SK-N-SH (cell line): ENCODE data around the gene N4BP2L2.

Source experiments
- CHD2 ChIP-seq: fragments of 150-350 bp; IDR thresholded peaks from 2 replicates; pipeline ENCODE4 v1.6.1; 2018; ENCODE audit warnings: low read length; ENCODE audit not compliant: partially characterized antibody
- CTCF ChIP-seq: fragments of 200-600 bp; sonication (generic); IDR thresholded peaks from 2 replicates; pipeline ENCODE4 v1.6.1; 2017; ENCODE audit warnings: antibody characterized with exemption, mild to moderate bottlenecking, moderate library complexity
- ELF1 ChIP-seq: IDR thresholded peaks from 2 replicates; pipeline ENCODE4 v1.4.0; 2012
- EP300 ChIP-seq, 2 experiments: IDR thresholded peaks; 2 replicates each; pipeline versions ENCODE4 v1.4.0 to v1.6.1; 2012; ENCODE audit warnings: borderline replicate concordance in 1 of 2, low read depth in 1 of 2, low read length in 1 of 2
- EZH2phosphoT487 ChIP-seq: fragments of 200-600 bp; sonication (generic); IDR thresholded peaks from 2 replicates; pipeline ENCODE4 v1.6.1; 2017; ENCODE audit warnings: low read depth, mixed run types, mild to moderate bottlenecking, antibody characterized with exemption, moderate library complexity, borderline replicate concordance
- GABPA ChIP-seq: IDR thresholded peaks from 2 replicates; pipeline ENCODE4 v1.4.0; 2012; ENCODE audit warnings: low read depth, mild to moderate bottlenecking
- MXI1 ChIP-seq: IDR thresholded peaks from 2 replicates; pipeline ENCODE4 v1.6.1; 2012; ENCODE audit warnings: mild to moderate bottlenecking, low read depth, low read length, improper control_type of control experiment
- PBX3 ChIP-seq: IDR thresholded peaks from 2 replicates; pipeline ENCODE4; 2012
- POLR2AphosphoS5 ChIP-seq: IDR thresholded peaks from 2 replicates; pipeline ENCODE4 v1.6.1; 2012; ENCODE audit warnings: low read depth, low read length
- SIN3A ChIP-seq: IDR thresholded peaks from 2 replicates; pipeline ENCODE4 v1.6.1; 2012; ENCODE audit warnings: low read depth, mild to moderate bottlenecking, low read length, moderate library complexity, borderline replicate concordance
- USF1 ChIP-seq: IDR thresholded peaks from 2 replicates; pipeline ENCODE4 v1.4.0; 2012; ENCODE audit warnings: low read depth, borderline replicate concordance

DNA sequence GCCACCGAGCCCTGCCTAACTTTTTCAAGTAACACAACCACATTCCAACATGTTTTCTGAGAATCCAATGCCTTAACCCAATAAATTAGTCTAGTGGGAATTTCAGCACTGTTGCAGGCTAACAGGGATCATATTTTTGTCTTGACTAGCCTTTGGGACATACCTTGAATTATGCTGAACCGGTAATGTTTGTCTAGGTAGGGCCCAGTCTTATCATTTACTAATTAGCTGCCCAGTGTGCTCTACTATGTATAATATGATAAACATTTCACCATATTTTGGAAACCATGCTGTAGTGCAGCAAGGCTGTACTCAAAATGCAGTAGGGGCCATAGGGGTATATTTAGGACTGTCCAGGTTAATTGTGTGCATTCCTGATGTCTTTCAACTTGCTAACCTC lies 44.4 kb upstream of the N4BP2L2 start:
- TF ChIP-seq CTCF (no peak), CHD2 (no peak), EZH2phosphoT487 (no peak), USF1 (no peak), MXI1 (no peak), ELF1 (no peak), PBX3 (no peak), SIN3A (no peak), EP300 (IDR thresholded peaks at IDR 0.05; ENCODE audit: borderline replicate concordance in 1 of 2, low read depth in 1 of 2, low read length in 1 of 2) (no peak), GABPA (no peak), POLR2AphosphoS5 (no peak)
